Endometrial microvascular endothelial cells (primary cell): ENCODE measurements around the gene NOXA1. TPM values are rescaled to one million over a fixed set of nuclear protein-coding genes. Genes with fewer than 3 reads are reported as not detected.
"Not testable (repeated sequence)": the region's sequence is repeated elsewhere in the genome, so short reads cannot be mapped to it uniquely, and the experiment has no call there.

Experiments
- in situ Hi-C: cut with HindIII; loops from 2 replicates; pipeline ENCODE4 v1.10.0; 2017; ENCODE audit warnings: low sequenced_read_pairs, low pct_unique_long_range_greater_than_20kb; ENCODE audit errors: inconsistent ontology term
- total RNA-seq: library from RNA; depleted of rRNA; stranded (reverse); fragments of >200 nt; gene quantifications from one replicate; pipeline ENCODE4 v1.2.3, GENCODE V29; 2015; ENCODE audit errors: inconsistent ontology term

The NOXA1 gene
- total RNA-seq, 1 donor from 2014 or later = 0.74 TPM

DNA sequence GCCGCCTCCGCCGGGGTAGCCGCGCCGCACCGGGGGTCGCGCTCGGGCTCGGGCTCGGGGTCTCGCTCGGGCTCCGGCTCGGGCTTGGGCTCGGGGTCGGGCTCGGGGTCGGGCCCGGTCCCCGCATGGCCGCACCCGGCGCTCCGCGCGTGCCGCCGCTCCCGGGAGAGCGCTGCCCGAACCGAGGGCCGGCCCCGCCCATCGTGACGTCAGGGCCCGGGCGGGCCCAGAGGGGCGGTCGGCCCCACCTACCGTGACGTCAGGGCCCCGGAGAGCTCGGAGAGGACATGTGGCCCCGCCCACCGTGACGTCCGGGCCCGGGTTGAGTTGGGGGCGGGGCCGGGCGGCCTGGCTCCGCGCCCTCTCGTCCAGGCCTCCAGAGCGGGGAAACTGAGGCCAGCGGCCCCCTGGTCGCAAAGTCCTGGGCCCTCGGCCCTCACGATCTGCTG lies 36.0 kb downstream of the NOXA1 start, which contains the start of gene NSMF:
NSMF (minus strand) TSS at position 183 of the 449 bp plus-strand sequence. CDS start 232 bp downstream, outside the sequence.
- in situ Hi-C loops = no loop called here

DNA sequence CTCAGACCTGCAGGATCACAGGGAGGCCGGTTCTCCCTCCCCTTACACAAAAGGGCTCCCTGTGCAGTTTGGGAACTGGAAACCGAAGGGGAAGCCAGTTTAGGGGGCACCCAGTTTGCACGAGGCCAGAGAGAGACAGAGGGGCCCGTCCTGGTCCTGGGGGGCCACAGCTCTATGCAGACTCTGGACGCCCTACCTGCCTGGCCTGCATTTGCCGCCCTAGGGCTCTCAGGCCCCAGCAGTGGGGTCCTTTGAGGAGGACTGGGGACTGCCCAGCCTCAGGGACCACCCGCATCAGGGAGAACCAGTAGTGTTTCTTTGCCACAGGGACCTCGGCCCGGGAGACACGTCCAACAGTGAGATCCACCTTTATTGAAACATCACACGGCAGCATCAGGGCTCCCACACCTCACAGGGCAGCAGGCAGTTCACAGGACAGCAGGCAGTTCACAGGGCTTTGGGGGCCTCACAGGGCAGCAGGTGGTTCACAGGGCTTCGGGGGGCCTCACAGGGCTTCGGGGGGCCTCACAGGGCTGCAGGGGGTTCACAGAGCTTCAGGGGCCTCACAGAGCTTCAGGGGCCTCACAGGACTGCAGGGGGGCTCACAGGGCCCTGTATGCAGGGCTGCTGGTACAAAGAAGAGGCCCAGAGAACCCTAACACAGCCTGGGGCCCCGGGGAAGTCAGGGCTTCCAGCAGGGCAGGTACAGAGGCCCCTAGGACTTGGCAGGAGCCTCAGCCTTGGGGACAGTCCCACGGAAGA lies 36.6 kb downstream of the NOXA1 start:
- in situ Hi-C loops = no loop called here

DNA sequence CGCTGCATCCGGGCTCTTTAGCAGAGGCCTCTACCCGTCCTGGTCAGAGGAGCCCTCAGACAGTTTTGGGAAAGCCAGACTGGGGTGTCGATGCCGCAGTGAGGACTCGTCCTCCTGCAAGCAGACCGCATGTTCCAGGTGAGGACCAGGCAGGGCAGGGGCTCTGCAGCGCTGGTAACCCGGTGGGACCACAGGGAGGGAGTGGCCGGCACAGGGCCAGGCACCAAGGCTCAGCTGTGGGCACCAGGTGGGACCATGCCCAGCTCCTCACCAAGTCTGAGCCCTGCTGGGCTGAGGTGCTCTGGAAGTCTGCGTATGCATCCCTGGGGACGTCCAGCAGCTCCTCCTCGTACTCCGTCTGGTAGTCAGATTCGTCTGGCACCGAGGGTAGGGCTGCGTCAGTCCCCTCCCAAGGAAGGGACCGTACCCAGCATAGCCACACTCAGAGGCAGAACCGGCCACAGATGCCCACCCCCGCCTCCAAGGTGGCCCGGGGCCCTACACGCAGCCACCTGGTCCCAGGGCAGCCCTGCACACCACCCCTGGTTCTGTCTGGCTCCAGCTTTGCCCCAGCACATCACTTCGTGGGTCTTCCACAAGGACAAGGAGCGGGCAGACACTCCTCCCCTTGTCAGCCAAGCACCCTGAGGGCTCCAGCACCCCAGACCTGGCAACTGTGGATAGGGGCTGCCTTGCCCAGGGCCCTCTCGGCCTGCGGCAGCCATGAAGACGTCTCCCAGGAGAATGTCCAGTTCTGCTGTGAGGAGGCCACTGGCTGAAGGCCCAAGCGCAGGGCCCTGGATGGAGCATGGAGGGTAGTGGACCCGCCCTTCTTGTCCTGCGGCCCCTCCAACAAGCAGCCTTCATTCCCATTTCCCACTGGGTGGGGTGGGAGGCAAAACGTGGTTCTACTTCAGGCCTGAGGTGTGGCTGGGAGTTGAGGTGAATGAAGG lies 37.4 kb downstream of the NOXA1 start:
- in situ Hi-C loops = no loop called here

DNA sequence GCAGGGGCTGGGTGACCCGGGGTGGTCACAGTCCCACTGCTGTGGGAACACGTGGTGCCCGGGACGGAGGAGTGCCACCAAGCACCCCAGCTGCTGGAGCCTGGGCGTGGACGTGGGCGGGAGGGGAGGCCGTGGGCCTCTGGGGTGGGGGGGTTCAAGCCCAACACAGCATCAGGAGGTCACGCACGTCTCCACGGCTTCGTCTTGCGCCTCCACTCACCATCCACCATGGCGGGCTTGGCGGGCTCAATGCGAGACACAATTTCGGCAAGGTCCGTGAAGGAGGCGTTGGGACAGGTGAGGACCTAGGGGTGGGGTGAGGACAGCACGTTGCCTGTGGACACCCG lies 38.1 kb downstream of the NOXA1 start:
- in situ Hi-C loops = no loop called here

DNA sequence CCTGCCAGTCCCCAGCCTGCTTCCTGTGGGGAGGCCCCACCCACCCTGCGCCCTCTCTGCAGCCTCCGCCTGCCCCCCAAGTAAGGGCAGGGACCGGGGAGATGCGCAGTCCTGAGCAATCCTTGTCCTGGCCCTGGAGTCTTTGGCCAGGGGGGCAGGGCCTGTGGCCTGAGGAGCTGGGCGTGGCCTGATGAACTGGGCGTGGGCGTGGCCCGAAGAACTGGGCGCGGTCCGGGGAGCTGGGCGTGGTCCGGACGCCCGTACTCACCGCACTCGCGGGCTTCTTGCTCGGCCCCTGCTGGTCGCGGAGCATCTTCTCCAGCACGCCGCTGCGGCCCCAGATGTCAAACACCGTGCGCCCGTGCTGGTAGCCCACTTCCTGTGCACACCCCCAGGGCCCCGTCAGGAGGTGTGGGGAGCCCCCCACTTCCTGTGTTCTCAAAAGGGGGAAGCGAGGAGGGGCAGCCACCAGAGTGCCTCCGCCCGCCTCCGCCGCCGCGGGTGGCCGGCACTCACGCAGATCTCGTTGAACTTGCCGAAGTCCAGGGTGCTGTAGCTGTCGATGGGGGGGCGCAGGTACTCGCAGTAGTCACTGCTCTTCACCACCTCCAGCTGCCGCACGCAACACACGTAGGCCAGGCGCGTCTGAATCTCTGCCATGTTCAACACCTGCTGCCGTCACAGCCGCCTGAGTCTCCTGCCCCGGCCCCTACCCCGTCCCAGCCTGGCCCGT lies 38.6 kb downstream of the NOXA1 start:
- in situ Hi-C loops = no loop called here

DNA sequence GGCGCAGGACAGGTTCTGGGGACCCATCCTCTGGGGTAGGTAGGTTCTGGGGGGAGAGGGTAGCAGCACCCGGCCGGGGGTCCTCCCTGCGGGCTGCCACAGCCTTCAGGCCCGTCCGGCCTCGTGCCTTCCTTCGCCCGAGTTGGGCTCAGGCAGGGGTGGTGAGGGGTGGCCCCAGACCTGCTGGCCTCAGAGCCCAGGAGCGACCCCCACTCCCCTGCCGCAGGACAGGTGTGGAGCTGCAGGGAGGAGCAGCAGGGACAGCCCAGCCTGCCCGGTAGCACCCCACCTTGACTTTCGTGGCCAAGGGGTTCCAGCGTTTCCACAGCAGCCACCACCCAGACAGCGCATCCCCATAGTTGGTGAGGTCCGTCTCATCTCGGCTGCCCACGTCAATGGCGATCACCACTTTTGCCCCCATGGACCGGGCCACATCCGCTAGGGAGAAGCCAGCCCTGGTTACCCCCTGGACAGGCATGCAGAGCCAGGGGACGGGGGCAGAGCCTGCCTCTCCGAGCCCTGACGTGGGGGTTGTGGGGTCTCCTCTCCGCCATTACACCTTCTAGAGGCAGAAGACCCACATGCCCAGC lies 39.3 kb downstream of the NOXA1 start:
- in situ Hi-C loops = no loop called here

DNA sequence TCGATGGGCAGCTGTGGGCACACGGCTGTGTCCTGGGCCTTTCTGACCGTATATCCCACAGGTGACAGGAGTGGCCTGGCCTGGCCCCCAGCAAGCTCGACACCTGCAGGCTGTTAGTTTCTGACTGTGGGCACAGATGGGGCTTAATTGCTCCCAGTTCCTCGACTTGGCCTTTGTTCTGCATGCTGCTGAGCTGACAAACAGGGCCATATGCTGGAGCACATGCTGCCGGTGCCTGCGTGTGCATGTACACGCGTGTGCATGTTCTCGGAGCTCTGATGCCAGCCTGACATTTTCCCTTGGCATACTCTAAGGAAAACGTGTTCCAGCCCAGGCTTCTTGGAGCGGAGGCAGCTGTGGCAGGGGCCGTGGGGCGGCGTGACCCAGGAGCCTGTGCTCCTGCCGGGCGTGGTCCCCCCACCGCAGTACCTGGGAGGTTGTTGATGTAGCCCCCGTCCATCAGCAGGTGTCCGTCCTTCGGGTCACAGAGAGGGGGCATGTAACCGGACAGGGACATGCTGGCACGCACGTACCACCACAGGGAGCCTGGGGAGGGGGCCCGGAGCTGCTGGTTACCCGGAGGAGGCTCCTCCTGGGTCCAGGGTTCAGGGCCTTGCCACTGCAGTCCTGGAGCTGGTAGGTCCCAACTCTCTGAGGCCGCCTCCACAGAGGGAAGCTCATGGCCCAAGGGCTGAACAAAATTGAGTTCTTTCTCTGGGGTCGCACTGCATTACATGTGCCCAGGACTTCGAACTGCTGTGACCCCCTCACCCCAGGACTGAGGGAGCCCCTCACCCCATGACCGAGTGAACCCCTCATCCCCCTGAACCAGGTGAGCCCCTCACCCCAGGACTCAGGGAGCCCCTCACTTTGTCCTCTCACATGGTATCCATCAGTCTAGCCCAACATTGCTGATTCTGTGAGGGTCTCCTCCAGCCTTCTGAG lies 40.1 kb downstream of the NOXA1 start:
- in situ Hi-C loops = no loop called here

DNA sequence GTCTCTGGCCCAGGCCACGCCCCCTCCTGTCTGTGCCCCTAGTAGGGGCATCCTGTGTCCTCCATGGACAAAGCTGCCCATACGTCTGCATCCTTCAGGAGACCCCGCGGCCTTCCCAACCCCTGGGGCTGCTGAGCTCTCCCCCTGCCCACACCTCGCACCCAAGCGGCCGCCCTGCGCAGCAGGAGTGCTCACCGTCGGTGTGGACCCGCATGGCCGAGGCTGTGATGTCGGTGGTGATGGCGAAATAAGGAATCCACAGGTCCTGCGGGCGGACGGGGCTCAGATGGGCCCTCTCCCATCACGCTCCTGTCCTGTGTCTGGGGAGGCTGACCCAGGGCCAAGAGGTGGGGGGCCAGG lies 40.7 kb downstream of the NOXA1 start:
- in situ Hi-C loops = no loop called here

DNA sequence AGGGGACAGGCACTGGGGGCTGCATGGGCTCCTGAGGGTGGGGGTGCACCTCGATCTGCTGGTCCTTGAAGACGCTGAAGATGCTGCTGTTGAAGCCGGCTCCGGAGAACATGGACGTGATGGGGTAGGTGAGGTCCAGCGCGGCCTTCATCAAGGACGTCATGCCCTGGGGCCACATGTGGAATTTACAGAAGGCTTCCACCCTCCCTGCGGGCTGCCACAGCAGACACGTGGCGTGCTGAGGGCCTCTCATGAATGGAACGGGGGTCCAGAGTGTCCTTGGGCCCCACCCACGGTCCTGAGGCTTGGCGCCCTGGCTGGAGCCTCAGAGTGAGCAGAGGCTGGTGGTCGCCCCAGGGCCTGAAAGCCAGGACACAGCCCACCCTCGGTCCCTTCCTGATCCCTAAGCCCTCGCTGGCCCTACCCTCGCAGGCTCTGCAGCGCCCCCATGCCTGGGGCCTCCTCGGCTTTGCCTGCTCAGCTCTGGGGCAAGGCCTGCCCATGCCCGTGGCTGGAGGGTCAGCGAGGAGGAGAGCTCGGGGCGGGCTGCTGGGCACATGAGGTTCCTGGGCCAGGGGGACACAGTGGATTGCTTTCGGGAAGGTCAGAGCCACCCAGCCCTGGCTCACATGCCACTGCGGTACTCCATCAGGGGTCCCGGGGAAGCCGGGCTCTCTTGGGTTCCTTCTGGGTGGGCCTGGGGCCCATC lies 41.3 kb downstream of the NOXA1 start:
- in situ Hi-C loops = no loop called here

DNA sequence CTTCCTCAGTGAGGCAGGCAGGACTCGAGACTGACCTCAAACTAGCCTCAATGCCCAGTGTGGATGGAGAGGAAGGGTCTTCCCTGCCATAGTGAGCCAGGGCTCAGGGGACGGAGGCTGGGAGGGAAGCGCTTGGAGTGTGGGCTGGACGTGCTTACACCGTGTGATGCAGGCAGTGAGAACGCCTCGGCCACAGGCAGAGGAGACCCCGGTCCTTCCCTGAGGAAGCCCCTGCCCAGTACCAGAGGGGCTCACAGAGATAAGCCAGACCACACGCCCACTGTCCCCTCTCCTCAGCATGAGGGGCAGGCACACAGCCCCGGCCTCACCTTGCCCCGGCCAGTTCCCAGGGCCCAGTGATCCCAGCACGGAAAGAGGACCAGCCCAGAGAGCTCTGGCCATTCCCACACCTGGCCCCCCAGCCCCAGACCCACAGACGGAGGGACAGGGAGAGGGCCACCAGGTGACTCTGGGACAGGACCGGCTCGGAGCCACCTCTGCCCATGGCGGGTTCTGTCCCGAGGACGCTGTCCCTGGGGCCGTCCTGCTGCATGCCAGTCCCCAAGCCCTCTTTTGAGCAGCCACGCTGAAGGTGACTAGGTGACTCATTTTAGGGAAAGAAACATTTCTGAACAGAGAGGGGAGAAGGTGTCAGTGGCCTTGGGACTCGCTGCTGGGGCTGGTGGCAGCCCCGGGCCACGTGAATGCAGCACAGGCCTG lies 42.0 kb downstream of the NOXA1 start:
- in situ Hi-C loops = no loop called here

DNA sequence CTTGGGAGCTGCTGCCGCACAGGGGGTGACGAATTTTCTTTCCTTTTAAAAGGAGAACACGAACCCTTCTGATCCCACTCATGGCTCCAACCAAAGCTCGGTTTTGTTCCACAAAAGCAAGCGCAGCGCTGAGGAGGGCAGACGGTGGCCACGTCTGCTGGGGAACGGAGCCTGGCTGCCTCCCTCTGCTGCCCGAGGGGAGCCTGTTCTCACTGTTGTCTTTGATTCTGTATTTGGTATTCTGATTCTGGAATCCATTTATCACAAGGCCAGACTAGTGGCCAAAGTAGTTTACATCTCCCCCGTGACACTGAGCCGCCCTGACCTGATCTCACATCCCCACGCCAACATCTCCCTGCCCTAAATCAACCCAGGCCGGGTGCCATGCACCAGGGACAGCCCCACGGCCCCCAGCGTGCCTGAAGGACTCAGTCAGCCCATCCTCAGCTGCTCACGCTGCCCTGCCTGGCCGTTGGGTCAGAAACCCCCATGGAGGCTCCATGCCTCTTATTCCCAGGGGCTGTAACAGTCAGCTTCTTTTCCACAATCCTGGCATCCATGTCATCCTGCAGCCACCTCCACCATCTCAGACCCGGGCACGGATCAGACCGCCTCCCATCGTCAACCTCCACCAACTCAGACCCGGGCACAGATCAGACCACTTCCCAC lies 42.7 kb downstream of the NOXA1 start:
- in situ Hi-C loops = no loop called here

DNA sequence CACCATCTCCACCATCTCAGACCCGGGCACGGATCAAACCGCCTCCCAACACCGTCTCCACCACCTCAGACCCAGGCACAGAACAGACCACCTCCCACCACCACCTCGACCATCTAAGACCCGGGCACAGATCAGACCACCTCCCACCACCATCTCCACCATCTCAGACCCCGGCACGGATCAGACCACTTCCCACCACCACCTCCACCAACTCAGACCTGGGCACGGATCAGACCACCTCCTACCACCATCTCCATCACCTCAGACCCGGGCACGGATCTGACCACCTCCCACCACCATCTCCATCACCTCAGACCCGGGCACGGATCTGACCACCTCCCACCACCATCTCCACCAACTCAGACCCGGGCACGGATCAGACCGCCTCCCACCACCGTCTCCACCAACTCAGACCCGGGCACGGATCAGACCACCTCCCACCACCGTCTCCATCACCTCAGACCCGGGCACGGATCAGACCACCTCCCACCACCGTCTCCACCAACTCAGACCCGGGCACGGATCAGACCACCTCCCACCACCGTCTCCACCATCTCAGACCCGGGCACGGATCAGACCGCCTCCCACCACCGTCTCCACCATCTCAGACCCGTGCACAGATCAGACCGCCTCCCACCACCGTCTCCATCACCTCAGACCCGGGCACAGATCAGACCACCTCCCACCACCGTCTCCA lies 43.3 kb downstream of the NOXA1 start:
- in situ Hi-C loops = not testable (repeated sequence)

DNA sequence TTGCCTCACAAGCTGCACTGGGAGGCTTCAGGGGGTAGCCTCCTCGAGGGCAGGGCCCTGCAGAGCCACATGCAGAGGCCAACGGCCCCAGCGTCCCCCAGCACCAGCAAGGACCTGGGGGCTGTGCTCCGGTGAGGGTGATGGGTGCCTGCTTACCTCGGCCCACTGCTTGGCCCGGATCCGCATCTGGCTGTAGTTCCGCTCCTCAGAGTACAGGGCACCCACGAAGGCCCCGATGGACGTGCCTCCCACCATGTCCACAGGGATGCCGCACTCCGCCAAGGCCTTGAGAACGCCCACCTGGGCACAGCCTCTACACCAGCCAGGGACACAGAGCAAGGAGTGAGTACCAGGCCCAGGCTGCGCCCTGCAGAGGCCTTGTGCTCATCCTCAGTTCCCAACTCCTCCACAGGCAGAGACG lies 44.0 kb downstream of the NOXA1 start:
- in situ Hi-C loops = no loop called here

DNA sequence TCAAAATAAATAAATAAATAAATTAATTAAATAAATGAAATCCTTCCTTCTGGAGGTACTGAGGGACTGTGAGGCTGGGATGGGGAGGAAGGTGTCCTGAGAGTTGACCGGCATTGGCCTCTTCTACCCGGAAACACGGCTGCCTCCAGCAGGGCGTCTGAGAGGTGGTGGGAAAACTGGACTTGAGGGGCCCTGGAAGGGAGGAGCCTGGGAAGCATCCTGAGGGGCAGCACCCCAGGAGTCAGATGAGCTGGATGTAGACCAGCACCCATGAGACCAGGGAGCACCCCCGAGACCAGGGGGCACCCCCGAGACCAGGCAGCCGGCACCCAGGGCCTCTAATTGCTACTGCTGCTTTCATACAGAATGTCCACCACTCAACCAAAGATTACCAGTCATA lies 44.7 kb downstream of the NOXA1 start:
- in situ Hi-C loops = no loop called here

DNA sequence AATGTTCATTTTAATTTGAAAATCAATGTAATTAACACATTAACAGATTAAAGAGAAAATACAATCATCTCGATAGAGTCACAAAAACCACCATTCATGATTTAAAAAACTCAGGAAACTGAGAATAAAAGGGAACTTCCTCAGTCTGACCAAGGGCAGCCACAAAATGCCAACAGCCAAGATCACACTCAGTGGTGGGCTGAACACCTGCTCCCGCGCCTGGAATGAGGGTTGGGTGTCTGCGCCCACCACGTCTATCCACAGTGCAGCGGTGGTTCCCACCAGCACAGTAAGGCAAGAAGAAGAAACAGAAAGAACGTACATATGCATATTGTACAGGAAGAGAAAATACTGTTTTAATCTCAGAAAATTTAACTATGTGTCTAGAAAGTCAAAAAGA lies 47.6 kb downstream of the NOXA1 start:
- in situ Hi-C loops = no loop called here

DNA sequence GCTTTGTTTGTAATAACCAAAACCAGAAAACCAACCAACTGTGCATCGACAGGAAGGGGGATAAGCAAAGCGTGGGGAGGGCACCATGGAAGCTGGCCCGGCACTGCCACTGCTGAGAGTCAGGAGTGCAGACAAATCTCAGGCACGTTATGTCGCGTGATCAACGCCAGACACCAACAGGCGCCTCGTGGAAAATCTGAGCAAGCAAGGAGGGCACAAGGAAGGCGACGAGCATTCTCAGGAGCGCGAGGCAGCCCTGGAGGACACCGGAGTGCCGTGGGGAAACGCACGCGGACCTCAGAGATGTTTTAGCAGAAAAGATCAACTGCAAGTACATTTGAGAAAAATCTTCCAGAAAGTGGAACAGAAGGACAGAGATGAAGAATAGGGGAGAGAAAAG lies 51.1 kb downstream of the NOXA1 start:
- in situ Hi-C loops = no loop called here
